Globus pallidus (tissue), 1 donor: ENCODE results near the gene ZNG1A.
"Not testable (repeated sequence)": the region's sequence is repeated elsewhere in the genome, so short reads cannot be mapped to it uniquely, and the experiment has no call there.

ENCODE experiments used
- DNase-seq: peaks from one replicate; pipeline ENCODE4 v3.0.0-alpha.2; 2015; ENCODE audit warnings: low spot score

ZNG1A gene

GRCh38 chr9:94992-95391, 83.9 kb downstream of the ZNG1A start:
- DNase-seq, result not testable (repeated sequence)

DNA sequence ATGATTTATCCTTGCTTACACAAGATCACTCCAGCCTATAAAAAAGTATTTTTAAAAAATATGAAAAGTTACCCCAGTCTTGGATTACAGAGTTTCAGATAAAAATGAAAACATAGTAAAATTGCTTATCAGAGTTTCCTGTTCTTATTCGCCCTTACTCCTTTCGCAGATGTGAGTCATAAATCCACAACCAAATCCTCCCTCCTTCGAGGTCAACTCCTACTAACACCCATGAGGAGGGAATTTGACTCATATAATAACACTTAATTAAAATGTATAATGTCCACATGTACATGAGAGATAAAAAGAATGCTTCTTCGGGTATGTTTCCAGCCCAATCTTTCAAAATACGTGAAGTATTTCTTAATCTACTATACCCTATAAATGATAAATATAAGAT, 84.5 kb downstream of the ZNG1A start:
- DNase-seq, result not testable (repeated sequence)

DNA sequence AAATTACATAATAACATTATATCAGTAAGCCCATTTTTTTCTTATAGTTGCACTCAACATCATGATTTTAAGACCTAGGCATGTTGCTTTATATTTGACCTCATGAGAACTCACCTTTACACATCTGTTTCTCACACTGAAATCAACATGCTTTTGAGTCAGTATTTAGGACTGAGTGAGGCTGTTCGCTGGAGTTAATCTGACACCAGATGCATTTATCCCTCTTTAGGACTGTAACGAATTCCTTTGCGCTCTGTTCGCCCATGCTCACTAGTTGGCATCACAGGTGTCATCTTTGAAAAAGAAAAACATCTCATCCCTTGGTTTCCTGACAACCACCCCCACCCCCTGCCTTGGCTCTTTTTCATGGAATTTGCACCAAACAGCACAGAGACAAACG, 84.9 kb downstream of the ZNG1A start:
- DNase-seq, result not testable (repeated sequence)

GRCh38 chr9:90851-91250, 88.0 kb downstream of the ZNG1A start:
- DNase-seq, result not testable (repeated sequence)

DNA sequence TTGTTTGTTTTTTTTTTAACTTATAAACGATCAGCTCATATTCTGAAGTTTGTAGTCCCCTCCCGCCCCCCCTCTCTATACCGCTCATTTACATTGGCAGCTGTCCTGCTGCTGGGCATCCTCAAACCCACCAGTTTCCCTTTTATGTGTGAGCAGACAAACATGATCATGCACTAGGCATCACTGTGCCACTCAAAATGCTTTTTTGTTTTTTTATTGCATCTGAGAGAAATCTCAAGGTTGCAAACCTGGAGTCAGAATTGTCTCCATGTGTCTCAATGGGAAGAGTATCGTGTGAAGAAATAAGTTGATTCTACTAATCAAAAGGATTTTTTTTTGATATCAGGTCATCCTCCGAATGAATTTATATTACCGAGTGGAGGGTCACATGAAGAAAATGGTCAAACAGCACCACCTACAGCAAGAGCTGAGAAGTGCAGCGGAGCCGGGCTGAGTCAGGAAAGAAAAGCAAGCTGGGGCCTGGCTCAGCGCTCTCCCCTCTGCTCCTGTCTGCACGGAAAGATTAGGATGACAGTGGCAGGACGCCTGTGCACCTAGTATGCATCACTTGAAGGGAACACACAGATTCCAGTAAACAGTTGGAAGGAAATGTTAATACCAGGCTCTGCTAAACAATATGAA, 90.3 kb downstream of the ZNG1A start:
- DNase-seq, result not testable (repeated sequence)

DNA sequence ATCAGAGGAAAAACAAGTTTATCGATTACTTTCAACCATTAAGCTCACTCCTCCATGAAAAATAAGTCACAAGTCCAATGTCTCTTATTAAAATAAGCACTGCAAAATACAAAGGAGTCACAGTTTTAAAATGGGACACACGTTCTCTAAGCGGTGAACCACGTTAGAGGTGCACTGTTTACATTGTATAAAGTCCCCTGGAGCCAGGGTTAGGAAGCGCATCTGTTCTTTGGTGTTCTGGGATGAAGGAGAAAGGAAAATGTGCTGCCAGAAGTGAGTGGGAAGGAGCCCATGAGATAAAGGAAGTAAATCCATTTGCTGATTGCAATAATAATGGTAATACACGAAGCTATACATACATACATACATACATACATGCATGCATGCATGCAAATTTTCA, 91.0 kb downstream of the ZNG1A start:
- DNase-seq, result not testable (repeated sequence)

DNA sequence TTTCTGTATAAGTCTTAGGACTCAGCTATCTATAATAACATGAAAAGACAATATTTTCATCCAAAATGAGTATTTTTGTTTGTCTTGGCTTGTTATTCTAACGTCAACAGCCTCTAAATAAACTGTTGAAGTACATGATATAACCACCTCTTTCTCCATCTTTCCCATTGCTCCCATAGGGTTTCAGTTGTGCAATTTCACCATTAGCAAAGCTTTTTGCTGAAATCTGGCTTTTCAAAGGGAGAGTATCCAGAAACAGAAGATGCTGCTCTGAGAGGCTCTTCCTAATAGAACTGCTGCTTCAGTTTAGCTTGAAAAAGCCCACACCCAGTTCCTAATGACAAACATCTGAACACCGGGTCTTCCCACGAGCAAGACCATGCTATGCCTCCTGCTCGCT, 91.8 kb downstream of the ZNG1A start:
- DNase-seq, result not testable (repeated sequence)

- DNase-seq, result not testable (repeated sequence)
Measured at GRCh38 chr9:86697-87096, 92.2 kb downstream of the ZNG1A start.

- DNase-seq, result not testable (repeated sequence)
Measured at GRCh38 chr9:82932-83689, 95.7 kb downstream of the ZNG1A start.

DNA sequence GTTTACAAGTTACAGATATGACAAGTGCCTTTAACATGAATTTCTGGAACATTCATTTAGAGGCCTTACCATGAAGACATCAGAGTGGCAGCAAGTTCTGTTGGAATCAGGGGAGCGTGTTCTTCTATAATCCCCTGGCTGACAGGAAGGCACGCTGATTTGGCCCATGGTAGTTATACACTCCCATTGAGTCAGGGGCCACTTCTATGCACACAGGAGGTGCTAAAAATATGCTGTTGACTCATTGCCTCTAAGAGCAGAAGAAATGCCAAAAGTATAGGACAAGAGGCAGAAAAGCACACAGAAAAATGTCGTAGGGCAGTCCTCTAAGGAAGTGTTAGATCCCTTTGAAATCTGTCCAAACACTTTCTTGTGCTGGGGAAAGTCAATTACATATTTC, 100.5 kb downstream of the ZNG1A start:
- DNase-seq, result not testable (repeated sequence)

- not testable (repeated sequence) for DNase-seq
Measured at GRCh38 chr9:76389-76788, 102.5 kb downstream of the ZNG1A start.

DNA sequence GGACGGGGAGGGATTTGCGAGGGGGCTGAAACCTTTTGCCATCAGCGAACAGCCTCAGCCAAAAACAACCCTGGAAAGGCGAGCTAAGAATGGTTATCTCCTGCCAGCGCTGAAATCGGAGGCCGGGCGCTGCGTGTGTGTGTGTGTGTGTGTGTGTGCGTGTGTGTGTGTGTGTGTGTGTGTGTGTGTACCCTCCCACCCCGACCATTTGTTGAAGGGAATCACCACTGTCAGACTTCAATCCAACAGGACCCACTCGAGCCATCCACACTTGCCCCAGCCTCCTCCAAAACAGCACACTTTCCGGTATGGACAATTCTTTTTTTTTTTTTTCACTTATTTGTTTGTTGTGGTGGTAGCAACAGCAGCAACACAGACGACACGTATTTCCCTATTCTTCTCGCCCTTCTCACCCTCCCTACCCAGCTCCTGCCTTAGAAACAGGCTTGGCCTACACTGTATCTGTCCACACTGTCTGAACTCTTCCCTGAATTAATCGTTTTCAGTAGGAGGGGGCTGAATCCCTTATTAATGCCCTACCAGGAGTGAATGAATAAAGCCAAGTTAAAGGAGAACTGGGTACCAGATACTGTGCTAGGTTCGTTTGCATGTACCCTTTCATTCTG, 104.8 kb downstream of the ZNG1A start:
- DNase-seq, result not testable (repeated sequence)

DNA sequence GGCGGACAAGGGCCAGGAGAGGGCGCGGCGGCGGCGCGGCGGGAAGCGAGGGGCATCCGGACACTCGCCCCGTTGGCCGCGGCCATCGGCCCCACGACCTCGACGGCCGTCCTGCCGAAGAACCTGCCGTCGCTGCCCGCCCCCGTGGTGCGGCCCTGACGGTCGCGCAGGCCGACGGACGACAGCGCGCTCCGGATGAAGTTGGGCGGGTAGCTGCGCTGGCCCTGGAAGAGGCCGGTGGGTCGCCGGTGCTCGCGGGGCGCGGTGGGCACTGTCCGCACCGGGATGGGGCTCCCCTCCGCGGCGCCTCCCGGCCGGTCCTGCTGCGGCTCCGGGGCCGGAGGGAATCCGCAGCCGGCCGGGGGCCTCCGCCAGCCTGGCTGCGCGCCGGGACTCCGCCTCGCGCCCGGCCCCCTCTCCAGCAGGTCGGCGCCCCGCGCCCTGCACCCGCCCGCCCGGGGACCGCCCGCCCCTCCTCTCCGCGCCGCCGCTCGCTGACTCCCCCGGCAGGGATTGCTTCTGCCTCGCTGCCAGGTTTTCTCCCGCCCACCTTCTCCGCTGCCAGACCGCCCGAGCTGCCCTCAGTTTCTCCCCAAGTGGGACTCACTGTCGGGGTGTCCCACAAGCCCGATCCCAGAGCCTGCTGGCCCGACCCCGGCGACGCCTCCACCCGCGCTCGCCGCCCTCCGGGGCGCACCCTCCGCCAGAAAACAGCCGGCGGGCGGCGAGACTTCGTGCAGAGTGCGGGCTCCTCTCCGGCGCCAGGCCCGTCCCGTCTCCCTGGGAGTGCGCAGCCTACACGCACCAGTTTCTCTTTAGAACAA, 105.6 kb downstream of the ZNG1A start:
- not testable (repeated sequence) for DNase-seq
